Esophagus muscularis mucosa (tissue), 4 donors: Measurements from ENCODE around the gene PAPSS2.

Experiments used
- CTCF ChIP-seq, 3 experiments: fragments of 200-600 bp in 2 of 3; fragments of 450-650 bp in 1 of 3; sonication (generic) in 2 of 3; IDR thresholded peaks; one replicate each; pipeline ENCODE4 v1.5.1; 2017 to 2019; ENCODE audit warnings: antibody characterized with exemption in 3 of 3, mild to moderate bottlenecking in 2 of 3, moderate library complexity in 1 of 3
- EP300 ChIP-seq: sonication (generic); formaldehyde crosslinking; IDR thresholded peaks from one replicate; pipeline ENCODE4 v1.6.1; 2017; ENCODE audit warnings: antibody characterized with exemption
- POLR2A ChIP-seq: fragments of 450-650 bp; IDR thresholded peaks from one replicate; pipeline ENCODE4 v1.6.1; 2017; ENCODE audit warnings: antibody characterized with exemption, moderate library complexity, mild to moderate bottlenecking, low read depth

- TF ChIP-seq POLR2A (no peak), CTCF (IDR thresholded peaks at IDR 0.05) (no peak), EP300 (no peak)
These were observed 2.4 kb downstream of the PAPSS2 start for GRCh38 chr10:87661861-87662785.
